NT2/D1 (cell line): ENCODE measurements around the gene CPD.

ENCODE experiments used
- YY1 ChIP-seq: IDR thresholded peaks from 2 replicates; pipeline ENCODE4 v1.6.1; 2011; ENCODE audit not compliant: insufficient read length, insufficient read depth
- ZNF274 ChIP-seq: IDR thresholded peaks from 2 replicates; pipeline ENCODE4 v1.6.1; 2011; ENCODE audit warnings: mild to moderate bottlenecking, low read depth, low read length

DNA sequence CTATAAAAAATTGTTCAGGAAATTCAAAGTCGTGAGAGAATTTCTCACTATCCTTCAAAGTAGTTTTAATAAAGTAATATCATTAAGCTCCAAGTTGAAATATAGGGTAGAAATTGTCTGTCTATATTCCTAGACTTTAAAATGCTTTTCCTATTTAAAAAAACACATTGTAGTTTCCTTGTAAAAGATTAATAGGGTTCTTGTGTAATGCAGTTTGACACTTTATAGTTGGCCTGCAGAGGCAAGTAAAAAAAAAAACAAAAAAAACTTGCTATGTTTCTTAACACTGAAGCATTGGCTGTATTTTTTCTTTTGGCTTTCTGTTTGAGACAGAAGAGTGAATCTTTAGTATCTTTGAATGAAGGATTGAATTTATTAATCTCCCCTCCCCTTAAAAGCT is 17.4 kb downstream of the CPD start:
- TF ChIP-seq YY1 (no peak), ZNF274 (no peak)
